HG02884 (cell line): Measurements from ENCODE around the gene ZNF816.
"Not testable (repeated sequence)": the region's sequence is repeated elsewhere in the genome, so short reads cannot be mapped to it uniquely, and the experiment has no call there.

Experiments
- ATAC-seq: cut with Tn5 transposase; IDR thresholded peaks from one replicate; pipeline ENCODE4 v1.9.1; 2021; ENCODE audit warnings: mild to moderate bottlenecking, moderate library complexity; ENCODE audit not compliant: unreplicated experiment

Gene ZNF816

GRCh38 chr19:52961981-52962380 lies 700 bp downstream of the ZNF816 start:
- ATAC-seq: no peak

GRCh38 chr19:52959613-52960295 lies 2.9 kb downstream of the ZNF816 start:
- no peak for ATAC-seq

- ATAC-seq: no peak
Measured at GRCh38 chr19:52957591-52957990, 5.1 kb downstream of the ZNF816 start.

- ATAC-seq: no peak
Measured at GRCh38 chr19:52956917-52957316, 5.8 kb downstream of the ZNF816 start.

- no peak for ATAC-seq
Measured at GRCh38 chr19:52949422-52949821, 13.3 kb downstream of the ZNF816 start.

GRCh38 chr19:52948025-52948770 lies 14.5 kb downstream of the ZNF816 start:
- no peak for ATAC-seq

GRCh38 chr19:52946322-52947310 lies 16.1 kb downstream of the ZNF816 start:
- no peak for ATAC-seq

GRCh38 chr19:52945652-52946321 lies 16.9 kb downstream of the ZNF816 start:
- ATAC-seq: no peak

GRCh38 chr19:52944703-52945493 lies 17.8 kb downstream of the ZNF816 start:
- ATAC-seq: not testable (repeated sequence)

GRCh38 chr19:52943884-52944643 lies 18.6 kb downstream of the ZNF816 start:
- ATAC-seq: no peak

GRCh38 chr19:52943134-52943883 lies 19.4 kb downstream of the ZNF816 start:
- ATAC-seq: no peak

GRCh38 chr19:52942386-52943133 lies 20.1 kb downstream of the ZNF816 start:
- ATAC-seq: peak; percentile 89

GRCh38 chr19:52941941-52942385 lies 20.7 kb downstream of the ZNF816 start:
- peak; percentile 25 for ATAC-seq

GRCh38 chr19:52941523-52941922 lies 21.2 kb downstream of the ZNF816 start:
- not testable (repeated sequence) for ATAC-seq

- ATAC-seq: not testable (repeated sequence)
Measured at GRCh38 chr19:52940905-52941304, 21.8 kb downstream of the ZNF816 start.

GRCh38 chr19:52938761-52939160 lies 23.9 kb downstream of the ZNF816 start:
- ATAC-seq: no peak

GRCh38 chr19:52936954-52937325 lies 25.7 kb downstream of the ZNF816 start:
- ATAC-seq: no peak
